ENCODE results near the gene GAS6. TPM values are rescaled to one million over a fixed set of nuclear protein-coding genes. Genes with fewer than 3 reads are reported as not detected.
"Not testable (repeated sequence)": the region's sequence is repeated elsewhere in the genome, so short reads cannot be mapped to it uniquely, and the experiment has no call there.

GAS6 gene
- total RNA-seq, 1 donor from 2014 or later, result 47.6 TPM

GRCh38 chr13:113791226-113791625, 72.7 kb downstream of the GAS6 start:
- no peak overlapping the region for H3K4me3 Mint-ChIP-seq (ENCODE audit: unreplicated experiment)
- TF ChIP-seq CTCF (IDR thresholded peaks at IDR 0.05; ENCODE audit: partially characterized antibody, unreplicated experiment), result no peak
- H3K9me3 Mint-ChIP-seq (ENCODE audit: unreplicated experiment), result no peaks in the 10 kb centered on the region
- H3K27me3 Mint-ChIP-seq (ENCODE audit: unreplicated experiment), result no peaks in the 10 kb centered on the region
- H3K27ac Mint-ChIP-seq (ENCODE audit: unreplicated experiment), result no peak overlapping the region
- peaks cover 3% of the 10 kb centered on the region for H3K36me3 Mint-ChIP-seq (ENCODE audit: unreplicated experiment)
- DNase-seq, result no peak
- peaks cover 10% of the 10 kb centered on the region for H3K4me1 Mint-ChIP-seq (ENCODE audit: low read depth, unreplicated experiment)

DNA sequence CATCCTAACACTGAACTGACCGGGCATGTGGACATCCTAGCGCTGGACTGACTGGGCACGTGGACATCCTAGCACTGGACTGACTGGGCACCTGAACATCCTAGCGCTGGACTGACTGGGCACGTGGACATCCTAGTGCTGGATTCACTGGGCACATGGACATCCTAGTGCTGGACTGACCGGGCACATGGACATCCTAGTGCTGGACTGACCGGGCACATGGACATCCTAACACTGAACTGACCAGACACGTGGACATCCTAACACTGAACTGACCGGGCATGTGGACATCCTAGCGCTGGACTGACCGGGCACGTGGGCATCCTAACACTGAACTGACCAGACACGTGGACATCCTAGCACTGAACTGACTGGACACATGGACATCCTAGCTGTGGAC, 73.9 kb downstream of the GAS6 start:
- H3K27ac Mint-ChIP-seq (ENCODE audit: unreplicated experiment); H3K36me3 Mint-ChIP-seq (ENCODE audit: unreplicated experiment); DNase-seq; H3K4me1 Mint-ChIP-seq (ENCODE audit: low read depth, unreplicated experiment); H3K9me3 Mint-ChIP-seq (ENCODE audit: unreplicated experiment); H3K27me3 Mint-ChIP-seq (ENCODE audit: unreplicated experiment); H3K4me3 Mint-ChIP-seq (ENCODE audit: unreplicated experiment): not testable (repeated sequence)

GRCh38 chr13:113789167-113789566, 74.7 kb downstream of the GAS6 start:
- H3K36me3 Mint-ChIP-seq (ENCODE audit: unreplicated experiment), result peaks cover 12% of the 10 kb centered on the region
- no peak for DNase-seq

DNA sequence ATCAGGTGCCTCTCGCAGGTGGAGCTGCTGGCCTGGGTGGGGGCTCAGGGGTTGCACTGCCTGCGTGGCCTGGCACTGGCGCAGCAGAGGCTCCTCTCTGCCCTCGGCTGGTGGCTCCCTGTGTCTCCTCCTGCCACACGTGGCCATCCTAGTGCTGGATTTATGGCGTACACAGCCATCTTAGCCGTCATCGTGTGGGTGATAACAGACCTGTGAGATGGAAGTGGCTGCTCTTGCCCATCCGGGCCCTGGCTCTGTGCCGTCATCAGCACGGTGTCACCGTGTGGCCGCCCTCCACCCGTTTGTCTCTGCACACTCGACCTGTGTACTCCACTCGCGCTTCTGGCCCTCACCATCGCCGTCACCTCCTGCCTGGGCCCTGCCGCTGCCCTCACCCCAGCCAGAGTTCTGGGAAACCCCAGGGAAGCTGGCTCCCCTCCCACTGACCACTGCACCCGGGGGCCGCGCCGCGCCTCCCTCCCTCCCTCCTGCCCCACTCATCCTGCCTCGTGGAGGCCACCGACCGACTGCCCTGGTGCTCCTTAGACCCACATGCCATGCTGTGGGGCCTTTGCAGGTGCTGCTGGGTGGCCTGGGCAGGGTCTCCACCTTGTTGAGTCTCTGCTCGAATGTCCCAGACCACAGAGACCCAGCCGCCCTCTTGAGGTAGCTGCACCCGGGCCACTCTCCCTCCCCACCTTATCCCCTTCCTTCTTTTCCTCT, 75.3 kb downstream of the GAS6 start:
- no peak for DNase-seq
- H3K36me3 Mint-ChIP-seq (ENCODE audit: unreplicated experiment), result peaks cover 16% of the 10 kb centered on the region
- no peak for TF ChIP-seq CTCF (IDR thresholded peaks at IDR 0.05; ENCODE audit: partially characterized antibody, unreplicated experiment)
- peaks cover 4% of the 10 kb centered on the region for H3K9me3 Mint-ChIP-seq (ENCODE audit: unreplicated experiment)
- no peak overlapping the region for H3K27ac Mint-ChIP-seq (ENCODE audit: unreplicated experiment)
- H3K27me3 Mint-ChIP-seq (ENCODE audit: unreplicated experiment), result no peaks in the 10 kb centered on the region
- H3K4me3 Mint-ChIP-seq (ENCODE audit: unreplicated experiment), result no peak overlapping the region
- peaks cover 10% of the 10 kb centered on the region for H3K4me1 Mint-ChIP-seq (ENCODE audit: low read depth, unreplicated experiment)

More at GRCh38 chr13:113789167-113789566, 74.7 kb downstream of the GAS6 start:
- TF ChIP-seq CTCF (IDR thresholded peaks at IDR 0.05; ENCODE audit: partially characterized antibody, unreplicated experiment), result no peak
- H3K4me3 Mint-ChIP-seq (ENCODE audit: unreplicated experiment), result no peak overlapping the region
- peaks cover 4% of the 10 kb centered on the region for H3K9me3 Mint-ChIP-seq (ENCODE audit: unreplicated experiment)
- H3K4me1 Mint-ChIP-seq (ENCODE audit: low read depth, unreplicated experiment), result peaks cover 10% of the 10 kb centered on the region
- no peaks in the 10 kb centered on the region for H3K27me3 Mint-ChIP-seq (ENCODE audit: unreplicated experiment)
- no peak overlapping the region for H3K27ac Mint-ChIP-seq (ENCODE audit: unreplicated experiment)

DNA sequence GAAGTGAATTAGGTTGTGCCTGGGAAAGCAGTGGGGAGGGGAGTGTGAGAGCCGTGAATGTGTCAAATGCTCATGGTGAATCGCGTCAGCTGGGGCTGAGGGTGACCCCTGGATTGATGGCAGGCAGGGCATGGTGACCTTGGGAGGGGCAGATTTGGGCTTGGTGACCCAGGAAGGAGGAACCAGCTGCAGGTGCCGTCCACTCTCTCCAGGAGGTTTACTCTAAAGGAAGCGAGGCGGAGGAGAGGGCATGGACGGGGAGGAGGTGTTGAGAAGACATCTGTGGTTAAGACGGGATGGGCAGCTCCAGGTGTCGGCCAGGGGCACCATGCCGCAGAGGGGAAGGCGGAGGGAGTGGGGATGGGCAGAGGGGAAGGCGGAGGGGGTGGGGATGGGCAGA, 76.2 kb downstream of the GAS6 start:
- Mint-ChIP-seq H3K9me3 (ENCODE audit: unreplicated experiment) (peaks cover 4% of the 10 kb centered on the region), H3K36me3 (ENCODE audit: unreplicated experiment) (peaks cover 23% of the 10 kb centered on the region), H3K4me1 (ENCODE audit: low read depth, unreplicated experiment) (peaks cover 6% of the 10 kb centered on the region), H3K27me3 (ENCODE audit: unreplicated experiment) (peaks cover 4% of the 10 kb centered on the region), H3K27ac (ENCODE audit: unreplicated experiment) (no peak overlapping the region), H3K4me3 (ENCODE audit: unreplicated experiment) (no peak overlapping the region)
- no peak for TF ChIP-seq CTCF (IDR thresholded peaks at IDR 0.05; ENCODE audit: partially characterized antibody, unreplicated experiment)
- DNase-seq, result no peak

Measured in glutamatergic neuron (in vitro differentiated cells).